C4-2B (cell line): ENCODE results near the gene ATAD3A.

ENCODE experiments used
- ZFX ChIP-seq: fragments of 450-650 bp; IDR thresholded peaks from 2 replicates; pipeline ENCODE4 v1.6.1; 2017
- TF ChIP-seq, protein P1 (sequence below): fragments of 450-650 bp; conservative IDR thresholded peaks from 2 replicates; pipeline ENCODE4 v1.5.1; 2017; ENCODE audit warnings: mild to moderate bottlenecking

- TF ChIP-seq, protein P1, sequence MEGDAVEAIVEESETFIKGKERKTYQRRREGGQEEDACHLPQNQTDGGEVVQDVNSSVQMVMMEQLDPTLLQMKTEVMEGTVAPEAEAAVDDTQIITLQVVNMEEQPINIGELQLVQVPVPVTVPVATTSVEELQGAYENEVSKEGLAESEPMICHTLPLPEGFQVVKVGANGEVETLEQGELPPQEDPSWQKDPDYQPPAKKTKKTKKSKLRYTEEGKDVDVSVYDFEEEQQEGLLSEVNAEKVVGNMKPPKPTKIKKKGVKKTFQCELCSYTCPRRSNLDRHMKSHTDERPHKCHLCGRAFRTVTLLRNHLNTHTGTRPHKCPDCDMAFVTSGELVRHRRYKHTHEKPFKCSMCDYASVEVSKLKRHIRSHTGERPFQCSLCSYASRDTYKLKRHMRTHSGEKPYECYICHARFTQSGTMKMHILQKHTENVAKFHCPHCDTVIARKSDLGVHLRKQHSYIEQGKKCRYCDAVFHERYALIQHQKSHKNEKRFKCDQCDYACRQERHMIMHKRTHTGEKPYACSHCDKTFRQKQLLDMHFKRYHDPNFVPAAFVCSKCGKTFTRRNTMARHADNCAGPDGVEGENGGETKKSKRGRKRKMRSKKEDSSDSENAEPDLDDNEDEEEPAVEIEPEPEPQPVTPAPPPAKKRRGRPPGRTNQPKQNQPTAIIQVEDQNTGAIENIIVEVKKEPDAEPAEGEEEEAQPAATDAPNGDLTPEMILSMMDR, result no peak
- no peak for TF ChIP-seq ZFX
These were observed 28.2 kb upstream of the ATAD3A start for GRCh38 chr1:1483714-1484113.
